LNCAP (cell line): ENCODE measurements around the gene VDR.

Experiments used
- CTCF ChIP-seq: fragments of 450-650 bp; IDR thresholded peaks from 2 replicates; pipeline ENCODE4 v1.5.1; 2017; ENCODE audit warnings: mild to moderate bottlenecking

The VDR gene

GRCh38 chr12:47945341-47945728 is 40.5 kb upstream of the VDR start:
- TF ChIP-seq CTCF: no peak

- TF ChIP-seq CTCF: no peak
These were observed 40.0 kb upstream of the VDR start for GRCh38 chr12:47944685-47945340.

DNA sequence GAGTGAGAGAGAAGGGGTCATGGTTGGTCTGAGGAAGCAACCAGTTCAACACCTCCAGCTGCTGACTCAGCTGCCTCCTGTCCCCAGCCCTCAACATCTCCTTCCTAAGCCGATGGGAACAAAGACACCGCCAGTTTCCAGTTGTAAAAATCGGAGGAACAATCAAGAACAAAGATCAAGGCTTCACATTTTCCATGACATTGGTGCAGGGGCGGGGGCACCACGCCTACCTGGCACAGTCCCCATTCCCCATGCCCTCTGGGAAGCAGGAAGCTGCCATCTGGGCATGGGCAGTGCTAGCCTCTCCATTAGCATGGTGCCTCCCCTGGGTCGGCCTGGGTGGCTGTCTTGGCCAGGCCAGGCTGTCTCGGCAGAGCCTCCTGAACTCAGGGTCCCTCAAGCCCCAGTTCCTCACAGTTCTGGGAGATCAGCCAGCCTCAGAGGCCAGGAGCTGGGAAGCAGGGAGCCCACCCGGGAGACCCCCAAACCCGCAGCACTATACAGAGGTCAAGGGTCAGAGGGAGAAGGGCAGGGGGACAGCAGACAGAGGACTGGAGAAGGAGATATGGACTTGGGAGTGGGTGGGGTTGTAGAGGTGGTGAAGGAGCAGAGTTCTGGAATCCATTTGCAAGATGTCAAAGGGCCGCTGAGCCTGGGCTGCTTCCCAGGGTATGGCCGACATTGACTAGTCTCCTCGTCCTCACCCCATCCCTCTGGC is 39.0 kb upstream of the VDR start:
- no peak for TF ChIP-seq CTCF

- no peak for TF ChIP-seq CTCF
These were observed 37.9 kb upstream of the VDR start for GRCh38 chr12:47942614-47943225.

DNA sequence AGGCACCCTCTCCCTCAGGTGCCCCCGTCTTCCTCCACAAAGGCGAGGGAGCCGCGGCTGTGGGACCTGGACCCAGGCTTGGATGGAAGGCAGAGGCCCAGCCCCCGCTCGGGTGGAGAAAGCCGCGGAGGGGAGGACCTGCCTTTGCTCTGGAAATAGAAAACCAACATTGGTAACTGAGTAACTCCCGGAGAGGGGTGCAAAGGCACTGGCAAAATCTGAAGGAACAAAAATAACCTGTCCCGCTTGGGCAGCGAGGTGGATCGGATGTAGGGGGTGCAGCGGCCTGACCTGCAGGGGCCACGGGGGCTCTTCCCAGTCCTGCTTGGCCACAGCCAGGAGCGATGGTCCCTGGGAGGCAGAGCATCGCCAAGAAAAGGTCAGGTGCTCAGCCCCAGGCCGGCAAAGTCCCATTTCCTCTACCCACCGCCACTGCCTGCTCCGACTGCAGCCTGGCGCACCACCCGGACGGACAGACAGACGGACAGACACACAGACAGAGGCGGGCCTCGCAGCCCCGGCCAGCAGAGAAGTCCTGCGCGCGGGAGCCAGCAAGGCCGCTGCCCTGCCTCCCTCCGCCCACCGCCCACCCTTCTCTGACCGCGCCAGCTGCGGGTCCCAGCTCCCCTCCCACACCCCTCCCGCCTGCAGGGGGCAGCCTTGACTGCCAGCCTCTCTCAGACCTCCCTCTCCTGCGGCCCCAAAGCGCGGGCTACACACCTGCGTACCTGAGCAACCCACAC is 37.2 kb upstream of the VDR start:
- TF ChIP-seq CTCF: no peak

GRCh38 chr12:47941475-47941780 is 36.6 kb upstream of the VDR start:
- no peak for TF ChIP-seq CTCF

- no peak for TF ChIP-seq CTCF
These were observed 36.1 kb upstream of the VDR start for GRCh38 chr12:47940773-47941474.
